NOMO-1 treated with dmso at 0.1 percent for 144 hours (cell line): Measurements from ENCODE around the gene HDAC6.
"Not testable (repeated sequence)": the region's sequence is repeated elsewhere in the genome, so short reads cannot be mapped to it uniquely, and the experiment has no call there.

ENCODE experiments used
- DNase-seq: peaks from one replicate; lab custom pipeline; 2025; ENCODE audit not compliant: unreplicated experiment; lab: John Stamatoyannopoulos, UW

Gene HDAC6

GRCh38 chrX:48823053-48823452, 21.2 kb downstream of the HDAC6 start:
- DNase-seq, result no peak

DNA sequence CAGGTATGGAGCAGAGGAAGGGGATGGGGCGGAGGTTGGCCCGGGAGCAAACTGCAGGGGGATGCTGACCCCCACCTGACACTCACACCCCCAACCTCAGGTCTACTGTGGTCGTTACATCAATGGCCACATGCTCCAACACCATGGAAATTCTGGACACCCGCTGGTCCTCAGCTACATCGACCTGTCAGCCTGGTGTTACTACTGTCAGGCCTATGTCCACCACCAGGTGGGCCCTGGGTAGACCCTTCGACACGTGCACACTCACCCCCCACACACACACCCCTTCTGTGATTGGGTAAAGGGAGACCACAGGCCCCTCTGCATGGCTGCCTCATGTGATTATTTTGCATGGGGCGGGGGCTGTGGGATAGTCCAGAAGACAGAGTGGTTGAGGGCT, 22.2 kb downstream of the HDAC6 start:
- no peak for DNase-seq

DNA sequence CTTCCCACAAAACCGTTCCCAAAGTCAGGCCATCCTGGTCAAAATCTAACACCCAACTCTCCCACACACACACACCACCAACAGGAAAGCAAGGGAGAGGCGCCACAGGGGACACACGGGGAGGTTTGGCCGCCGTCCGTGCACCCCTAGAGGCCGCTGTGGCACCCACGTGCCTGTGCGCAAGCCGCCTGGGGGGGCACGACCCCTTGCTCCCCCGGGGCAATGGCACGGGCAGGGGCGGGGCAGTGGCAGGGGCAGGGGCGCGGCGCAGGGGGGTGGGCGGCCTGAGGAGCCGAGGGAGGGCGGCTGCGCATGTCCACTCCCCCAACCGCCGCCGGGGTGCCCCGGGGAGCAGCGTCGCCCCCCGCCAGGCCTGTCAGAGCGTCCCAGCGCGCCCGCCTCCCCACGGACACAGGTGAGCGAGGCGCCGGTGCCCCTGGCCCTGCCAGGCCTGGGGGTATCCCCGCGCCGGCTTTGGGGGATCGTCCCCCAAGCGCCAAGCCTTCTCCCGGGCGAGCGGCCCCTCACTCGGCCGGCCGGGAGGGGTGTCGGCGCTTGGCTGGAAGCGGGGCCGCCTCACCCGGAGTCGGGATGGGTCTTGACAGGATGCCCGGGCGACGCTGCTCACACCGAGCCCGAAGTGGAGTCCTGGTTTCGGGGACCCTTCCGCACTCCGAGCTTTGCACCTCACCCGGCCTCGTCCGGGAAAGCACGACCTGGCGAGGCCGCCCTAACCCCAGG, 24.4 kb downstream of the HDAC6 start, which contains the start of gene ERAS:
ERAS (plus strand) TSS at position 379 of the 741 bp plus-strand sequence. CDS start 2,611 bp downstream, outside the sequence.
- no peak for DNase-seq

DNA sequence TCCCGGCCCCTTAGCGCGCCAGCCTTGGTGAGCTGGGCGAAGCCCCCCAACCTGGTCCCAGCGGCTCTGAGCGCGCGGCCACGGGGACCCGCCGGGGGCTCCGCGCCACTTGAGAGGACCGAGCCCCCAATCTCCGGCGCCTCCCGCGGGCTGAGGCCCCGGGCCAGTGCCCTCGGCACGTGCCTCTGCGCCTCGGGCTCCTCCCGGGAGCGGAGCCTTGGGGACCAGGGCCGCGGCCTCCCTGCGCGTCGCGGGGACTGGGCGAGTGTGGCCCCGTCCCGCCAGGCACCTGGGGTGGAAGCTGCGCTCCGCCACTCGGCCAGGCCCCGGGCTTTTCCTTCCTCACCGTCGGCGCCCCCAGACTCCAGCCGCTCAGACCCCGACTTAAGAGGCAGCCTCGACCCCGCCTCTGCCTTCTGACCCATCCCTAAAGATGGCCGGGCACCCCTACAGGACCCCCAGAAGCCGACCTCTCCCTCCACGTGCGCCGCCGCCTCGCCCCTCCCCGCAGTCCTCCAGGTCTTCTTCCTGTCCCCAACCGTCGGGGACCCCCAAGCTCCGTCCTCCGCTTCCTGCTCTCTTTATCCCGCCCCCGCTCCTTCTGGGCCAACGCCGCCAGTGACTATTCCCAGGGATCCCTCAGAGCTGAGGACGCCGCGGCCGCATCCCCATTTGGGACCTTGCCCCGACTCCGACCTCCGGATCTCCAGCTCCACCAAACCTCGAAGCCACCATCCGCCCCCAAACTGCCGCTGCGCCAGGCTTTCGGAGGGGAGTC, 25.2 kb downstream of the HDAC6 start:
- no peak for DNase-seq

DNA sequence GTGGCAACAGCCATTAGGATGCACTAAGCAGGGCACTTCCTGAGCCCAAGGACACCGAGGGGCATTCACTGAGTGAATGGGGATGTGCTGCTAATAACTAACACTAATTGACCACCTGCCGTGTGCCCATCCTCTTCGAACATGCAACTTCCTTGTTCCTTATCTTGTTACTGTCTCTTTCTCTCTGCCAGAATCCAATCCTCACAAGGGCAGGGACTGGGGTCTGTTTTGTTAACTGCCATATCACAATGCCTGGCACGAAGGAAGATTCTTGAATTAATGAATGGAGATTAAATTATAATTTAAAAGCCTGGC, 25.7 kb downstream of the HDAC6 start:
- DNase-seq, result no peak

- DNase-seq, result no peak
Measured at GRCh38 chrX:48829016-48829735, 27.3 kb downstream of the HDAC6 start.

GRCh38 chrX:48831136-48831908, 29.5 kb downstream of the HDAC6 start:
- DNase-seq, result no peak

GRCh38 chrX:48831909-48832291, 30.0 kb downstream of the HDAC6 start:
- DNase-seq, result no peak

DNA sequence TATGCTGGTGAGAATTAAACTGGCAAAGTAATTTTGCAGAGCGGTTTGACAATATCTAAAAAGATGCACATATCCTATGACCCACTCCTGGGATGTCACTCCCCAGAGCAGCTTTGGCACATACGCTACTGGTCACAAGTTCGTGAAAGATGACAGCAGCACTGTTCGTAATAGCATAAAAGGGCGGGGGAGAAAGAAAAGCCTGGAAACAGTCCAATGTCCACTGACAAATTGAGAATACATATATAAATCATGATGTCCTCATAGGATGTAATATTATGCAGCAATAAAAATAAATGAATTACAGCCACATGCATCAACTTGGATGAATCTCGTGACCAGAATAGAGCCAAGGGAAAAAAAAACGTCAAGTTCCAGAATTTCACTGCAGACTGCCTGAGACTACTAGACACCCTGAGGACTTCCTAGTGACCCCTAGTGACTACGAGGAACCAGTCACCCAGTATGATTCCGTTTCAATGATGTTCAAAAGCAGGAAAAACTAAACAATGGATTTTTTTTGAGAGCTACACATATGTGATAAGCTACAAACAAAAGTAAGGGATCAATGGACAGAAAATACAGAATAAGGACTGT, 31.8 kb downstream of the HDAC6 start:
- no peak for DNase-seq

GRCh38 chrX:48834383-48834709, 32.5 kb downstream of the HDAC6 start:
- no peak for DNase-seq

DNA sequence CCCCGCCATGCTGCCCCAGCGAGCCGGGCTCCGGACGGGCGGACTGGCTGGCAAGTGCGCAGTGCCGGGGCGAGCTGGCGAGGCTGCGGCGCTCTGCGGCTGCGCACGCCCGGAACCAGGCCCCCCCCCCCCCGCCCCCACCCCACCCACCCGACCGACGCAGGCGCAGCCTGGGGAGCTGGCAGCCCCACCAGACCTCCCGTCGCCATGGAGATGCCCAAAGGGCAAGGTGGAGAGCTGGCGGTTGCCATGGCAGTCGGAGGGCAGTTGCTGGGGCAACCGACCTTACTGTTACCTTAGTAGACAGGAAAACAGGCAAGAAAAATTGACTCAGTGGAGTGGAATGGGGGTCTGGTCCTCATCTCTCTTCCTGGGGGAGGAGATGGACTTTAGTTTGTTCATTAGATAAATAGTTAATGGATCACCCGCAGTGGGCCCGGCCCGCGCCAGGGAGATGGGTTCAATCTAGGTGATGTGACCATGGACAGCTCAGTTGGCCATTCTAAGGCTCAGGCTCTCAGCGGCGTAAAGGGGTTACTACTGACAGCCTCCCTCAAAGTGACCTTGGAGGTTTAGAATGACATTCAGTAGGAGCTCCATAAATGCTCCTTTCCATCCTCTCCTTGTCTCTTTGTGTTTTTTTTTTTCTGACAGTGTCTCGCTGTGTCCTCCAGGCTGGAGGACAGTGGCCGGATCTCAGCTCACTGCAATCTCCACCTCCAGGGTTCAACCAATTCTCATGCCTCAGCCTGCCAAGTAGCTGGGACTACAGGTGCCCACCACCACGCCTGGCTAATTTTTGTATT, 33.9 kb downstream of the HDAC6 start, which contains the start of gene PCSK1N:
PCSK1N (minus strand) TSS at position 87 of the 806 bp plus-strand sequence; CDS start at position 9, 78 bp downstream.
- DNase-seq, result no peak

- DNase-seq, result no peak
Measured at GRCh38 chrX:48839686-48840085, 37.8 kb downstream of the HDAC6 start.

GRCh38 chrX:48848847-48849246, 47.0 kb downstream of the HDAC6 start:
- DNase-seq, result no peak

DNA sequence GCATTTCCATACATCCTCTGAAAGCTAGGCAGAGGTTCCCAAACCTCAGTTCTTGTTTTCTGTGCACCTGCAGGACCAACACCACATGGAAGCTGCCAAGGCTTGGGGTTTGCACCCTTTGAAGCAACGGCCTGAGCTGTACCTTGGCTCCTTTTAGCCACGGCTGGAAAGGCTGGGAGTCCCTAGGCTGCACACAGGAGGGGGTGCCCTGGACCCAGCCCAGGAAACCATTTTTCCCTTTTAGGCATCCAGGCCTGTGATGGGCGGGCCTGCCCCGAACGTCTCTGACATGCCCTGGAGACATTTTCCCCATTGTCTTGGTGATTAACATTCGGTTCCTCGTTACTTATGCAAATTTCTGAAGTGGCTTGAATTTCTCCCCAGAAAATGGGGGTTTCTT, 51.0 kb downstream of the HDAC6 start:
- no peak for DNase-seq

DNA sequence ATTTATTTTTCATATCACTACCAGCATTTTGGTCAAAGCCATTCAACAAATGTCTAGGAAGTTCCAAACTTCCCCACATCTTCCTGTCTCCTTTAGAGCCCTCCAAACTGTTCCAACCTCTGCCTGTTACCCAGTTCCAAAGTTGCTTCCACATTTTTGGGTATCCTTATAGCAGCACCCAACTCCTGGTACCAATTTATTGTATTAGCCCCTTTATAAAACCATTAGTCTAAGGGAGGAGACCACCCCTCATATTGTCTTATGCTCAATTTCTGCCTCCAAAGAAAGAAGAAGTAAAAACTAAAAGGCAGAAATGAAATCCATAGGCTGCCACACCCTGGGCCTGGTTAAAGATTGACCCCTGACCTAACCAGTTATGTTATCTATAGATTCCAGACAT, 51.6 kb downstream of the HDAC6 start:
- not testable (repeated sequence) for DNase-seq

DNA sequence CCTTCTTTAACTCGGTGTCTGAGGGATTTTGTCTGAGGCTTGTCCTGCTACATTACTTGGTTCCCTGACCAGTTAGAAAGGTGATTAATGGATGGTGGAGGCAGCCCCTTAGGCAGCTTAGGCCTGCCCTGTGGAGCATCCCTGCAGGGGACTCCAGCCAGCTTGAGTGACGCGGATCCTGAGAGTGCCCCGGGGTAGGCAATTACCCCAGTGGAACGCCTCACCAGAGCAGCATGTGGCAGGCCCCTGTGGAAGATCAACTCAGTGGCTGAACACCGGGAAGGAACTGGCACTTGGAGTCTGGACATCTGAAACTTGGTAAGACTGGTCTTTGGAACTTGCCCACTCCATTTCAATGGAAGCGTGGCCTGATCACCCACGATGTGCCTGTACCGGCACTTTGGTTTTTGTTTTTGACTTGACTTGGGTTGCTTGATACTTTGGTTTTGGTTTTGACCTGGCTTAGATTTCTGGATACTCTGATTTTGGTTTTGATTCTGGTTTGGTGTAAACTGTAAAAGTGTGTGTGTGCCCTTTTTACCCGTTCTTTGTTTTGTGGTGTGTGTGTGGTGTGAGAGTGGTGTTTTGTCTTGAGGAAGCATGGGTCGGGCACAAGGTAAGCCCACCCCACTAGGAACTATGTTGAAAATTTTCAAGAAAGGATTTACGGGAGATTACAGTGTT, 52.4 kb downstream of the HDAC6 start:
- DNase-seq, result not testable (repeated sequence)

GRCh38 chrX:48854898-48855297, 53.0 kb downstream of the HDAC6 start:
- DNase-seq, result no peak

GRCh38 chrX:48864210-48864609, 62.3 kb downstream of the HDAC6 start:
- no peak for DNase-seq

- DNase-seq, result not testable (repeated sequence)
Measured at GRCh38 chrX:48872017-48872416, 70.2 kb downstream of the HDAC6 start.
